ENCODE results near the gene RBMXL2. TPM values are rescaled to one million over a fixed set of nuclear protein-coding genes. Genes with fewer than 3 reads are reported as not detected.

Gene RBMXL2
- total RNA-seq, 2 donors from 2014 or later: not detected

DNA sequence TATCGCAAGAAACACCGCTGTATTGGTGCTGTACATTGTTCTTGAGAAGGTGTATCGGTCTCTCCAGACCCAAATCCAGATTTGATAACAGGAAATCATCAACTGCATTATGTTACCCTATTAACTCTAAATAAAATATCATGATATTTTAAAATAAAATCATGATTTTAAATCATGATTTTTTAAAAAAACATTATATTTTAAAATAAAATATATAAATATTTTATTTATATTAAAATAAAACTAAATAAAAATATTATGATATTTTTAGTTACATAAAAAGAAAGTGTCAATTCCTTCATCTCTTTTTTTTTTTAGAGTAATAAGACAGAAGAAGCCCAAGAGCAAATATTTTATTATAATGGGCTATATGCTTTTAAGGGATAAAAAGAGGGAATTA is 27.6 kb downstream of the RBMXL2 start:
- no peaks in the 10 kb centered on the region for H3K36me3 ChIP-seq
- no peak overlapping the region for H3K9ac ChIP-seq (ENCODE audit: low read depth in 2 of 2, low read length in 2 of 2)
- no peak for DNase-seq
- no peaks in the 10 kb centered on the region for H3K27me3 ChIP-seq
- H3K4me3 ChIP-seq: no peak overlapping the region
- H3K4me1 ChIP-seq: no peaks in the 10 kb centered on the region
- no peak overlapping the region for H3K27ac ChIP-seq
- TF ChIP-seq, protein P1, sequence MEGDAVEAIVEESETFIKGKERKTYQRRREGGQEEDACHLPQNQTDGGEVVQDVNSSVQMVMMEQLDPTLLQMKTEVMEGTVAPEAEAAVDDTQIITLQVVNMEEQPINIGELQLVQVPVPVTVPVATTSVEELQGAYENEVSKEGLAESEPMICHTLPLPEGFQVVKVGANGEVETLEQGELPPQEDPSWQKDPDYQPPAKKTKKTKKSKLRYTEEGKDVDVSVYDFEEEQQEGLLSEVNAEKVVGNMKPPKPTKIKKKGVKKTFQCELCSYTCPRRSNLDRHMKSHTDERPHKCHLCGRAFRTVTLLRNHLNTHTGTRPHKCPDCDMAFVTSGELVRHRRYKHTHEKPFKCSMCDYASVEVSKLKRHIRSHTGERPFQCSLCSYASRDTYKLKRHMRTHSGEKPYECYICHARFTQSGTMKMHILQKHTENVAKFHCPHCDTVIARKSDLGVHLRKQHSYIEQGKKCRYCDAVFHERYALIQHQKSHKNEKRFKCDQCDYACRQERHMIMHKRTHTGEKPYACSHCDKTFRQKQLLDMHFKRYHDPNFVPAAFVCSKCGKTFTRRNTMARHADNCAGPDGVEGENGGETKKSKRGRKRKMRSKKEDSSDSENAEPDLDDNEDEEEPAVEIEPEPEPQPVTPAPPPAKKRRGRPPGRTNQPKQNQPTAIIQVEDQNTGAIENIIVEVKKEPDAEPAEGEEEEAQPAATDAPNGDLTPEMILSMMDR (IDR thresholded peaks at IDR 0.05): no peak
- intact Hi-C loops (cut with DNase I): no loop called here
- H3K9me3 ChIP-seq: no peaks in the 10 kb centered on the region

DNA sequence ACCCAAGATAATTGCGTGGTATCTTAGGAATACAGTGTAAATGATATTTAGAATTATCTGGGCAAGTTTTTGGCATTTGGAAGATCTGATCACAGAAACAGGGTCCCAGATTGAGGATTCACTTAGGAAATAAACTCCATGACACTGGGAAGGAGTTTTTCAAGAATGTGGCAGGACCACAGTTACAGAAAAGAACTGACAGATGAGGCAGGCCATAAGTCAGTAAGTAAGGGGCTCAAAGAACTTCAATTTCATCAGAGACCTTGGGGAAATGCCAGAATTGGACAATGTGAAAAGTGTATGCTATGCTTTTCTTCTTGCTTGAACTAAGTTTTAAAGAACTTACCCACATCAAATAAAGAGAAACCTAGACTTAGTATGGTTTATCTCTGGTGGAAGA is 49.3 kb downstream of the RBMXL2 start:
- intact Hi-C loops (cut with DNase I): no loop called here
- Histone ChIP-seq H3K27me3 (no peaks in the 10 kb centered on the region), H3K9ac (ENCODE audit: low read depth in 2 of 2, low read length in 2 of 2) (no peak overlapping the region), H3K36me3 (no peaks in the 10 kb centered on the region), H3K4me1 (no peaks in the 10 kb centered on the region), H3K4me3 (no peak overlapping the region), H3K9me3 (no peaks in the 10 kb centered on the region), H3K27ac (no peak overlapping the region)
- no peak for DNase-seq
- TF ChIP-seq, protein P1 (IDR thresholded peaks at IDR 0.05): no peak

Other genes with a start within 250 kb of the RBMXL2 start
- gene OR10A5, start 243.3 kb upstream of the RBMXL2 start, total RNA-seq: not detected
- gene OR10A2, start 225.9 kb upstream of the RBMXL2 start, total RNA-seq: not detected
- gene OR10A4, start 212.4 kb upstream of the RBMXL2 start, total RNA-seq: not detected
- gene OR2D2, start 196.5 kb upstream of the RBMXL2 start, total RNA-seq: under 1 TPM in 1 of 2 donors, not detected in 1; 0.40 TPM
- gene OR2D3, start 168.0 kb upstream of the RBMXL2 start, total RNA-seq: not detected
- gene ZNF215, start 162.6 kb upstream of the RBMXL2 start, total RNA-seq: 1 to 10 TPM; 3.6 to 7.3 TPM
- gene ZNF214, start 68.7 kb upstream of the RBMXL2 start, total RNA-seq: 1 to 10 TPM; 1.9 to 2.6 TPM
- gene NLRP14, start 68.5 kb upstream of the RBMXL2 start, total RNA-seq: under 1 TPM in 1 of 2 donors, not detected in 1; 0.10 TPM
- under 1 TPM; 0.05 to 0.07 TPM for gene SYT9, start 162.9 kb downstream of the RBMXL2 start, total RNA-seq